ENCODE data around the gene ASB18.

Gene ASB18

DNA sequence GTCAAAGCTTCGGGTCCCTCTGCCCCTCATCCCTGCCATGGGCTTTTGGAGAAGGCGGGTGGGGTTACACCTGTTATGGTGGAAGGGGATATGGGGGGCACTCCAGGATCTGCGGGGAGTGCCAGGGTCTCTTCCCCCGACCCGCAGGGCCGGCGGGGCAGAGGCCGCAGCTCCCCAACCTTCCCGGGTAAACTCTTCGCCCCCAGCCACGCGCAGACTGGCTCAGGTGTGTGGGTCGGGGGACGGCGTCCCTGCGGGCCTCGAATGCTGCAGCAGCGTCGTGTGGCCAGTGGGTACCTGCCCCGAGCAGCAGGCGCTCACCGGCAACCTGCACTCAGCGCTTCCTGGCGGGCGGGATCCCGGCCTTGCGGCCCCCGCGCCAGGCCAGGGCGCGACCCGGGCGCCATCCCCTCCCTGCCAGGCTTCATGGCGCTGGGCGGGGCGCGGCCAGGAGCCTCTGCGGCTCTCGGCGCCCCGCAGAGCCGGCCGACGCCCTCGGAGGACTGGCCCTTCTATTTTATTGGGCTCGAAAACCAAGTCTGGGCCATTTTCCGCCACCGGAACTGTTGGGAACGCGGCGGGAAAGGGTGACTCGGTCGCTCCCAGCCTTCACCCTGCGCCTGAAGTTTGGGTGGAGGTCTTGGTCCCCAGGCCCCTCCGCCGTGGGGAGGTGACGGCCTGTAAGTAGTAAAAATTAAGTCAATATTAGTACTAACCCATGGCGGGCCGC is 100.6 kb downstream of the ASB18 start:
- no peak for DNase-seq

DNA sequence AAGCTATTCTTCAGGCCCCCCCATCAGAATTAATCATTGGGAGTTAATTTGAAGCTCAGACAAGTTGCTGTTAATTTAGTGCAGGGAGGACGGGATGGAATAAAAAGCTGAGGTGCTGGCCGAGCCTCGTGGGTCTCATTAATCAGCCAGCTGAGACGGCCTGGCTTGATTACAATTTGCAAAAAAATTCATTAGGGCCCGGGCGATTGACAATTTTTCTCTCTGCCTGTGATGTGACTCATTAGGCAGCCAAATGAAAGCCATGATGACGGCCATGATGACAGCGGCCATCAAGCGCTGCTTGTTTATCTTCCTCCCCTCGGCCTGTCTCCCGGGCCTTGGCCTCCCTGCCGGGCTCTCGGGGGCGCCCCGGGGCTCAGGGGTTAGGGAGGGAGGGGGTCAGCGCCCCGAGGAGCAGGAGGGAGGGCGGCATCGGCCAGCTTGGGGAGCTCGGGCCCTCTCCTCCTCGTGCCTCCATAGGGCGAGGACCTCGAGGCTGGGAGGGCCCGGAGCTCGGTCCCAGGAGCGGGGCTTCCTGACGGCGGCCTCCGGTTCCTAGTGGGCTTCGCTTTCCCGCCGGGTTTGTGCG is 101.2 kb downstream of the ASB18 start:
- DNase-seq = peak in 1 of 14 donors; percentile 26

DNA sequence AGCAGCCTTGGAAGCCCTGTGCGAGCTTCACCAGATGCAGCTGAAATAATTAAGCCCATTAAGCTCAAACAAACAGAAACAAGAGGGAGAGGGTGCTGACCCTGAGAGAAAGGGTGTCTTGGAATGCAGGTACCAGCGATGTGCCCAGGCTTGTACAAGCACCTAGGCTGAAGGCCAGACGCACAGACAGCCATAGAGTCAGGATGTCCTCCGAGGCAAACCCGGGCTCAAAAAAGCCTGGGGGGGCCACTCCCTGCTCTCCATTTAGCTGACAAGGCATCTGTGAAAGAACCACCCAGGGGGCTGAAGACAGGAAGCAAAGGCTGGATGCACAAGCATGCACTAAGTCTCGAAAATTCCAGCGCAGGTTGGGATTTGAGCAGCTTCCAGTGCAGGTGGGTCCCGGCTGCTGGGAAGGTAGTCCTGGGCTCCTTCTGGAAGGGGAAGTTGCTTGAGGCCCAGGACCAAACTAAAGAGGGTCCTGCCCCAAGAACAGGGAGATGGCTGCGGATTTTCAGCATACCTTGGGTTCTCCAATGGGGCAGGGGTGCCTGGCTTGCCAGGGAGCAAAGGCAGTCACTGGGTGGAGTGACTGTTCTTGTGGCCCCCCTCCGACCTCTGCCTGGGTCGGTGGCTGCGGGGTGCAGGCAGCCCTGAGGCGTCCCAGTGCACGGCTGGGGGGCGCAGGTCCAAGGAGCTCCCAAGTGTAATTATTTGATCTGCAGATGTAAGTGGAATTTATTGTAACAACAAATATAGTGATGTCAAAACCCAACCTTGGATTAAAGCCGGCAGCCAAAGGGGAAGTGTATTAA is 102.0 kb downstream of the ASB18 start:
- no peak for DNase-seq

DNA sequence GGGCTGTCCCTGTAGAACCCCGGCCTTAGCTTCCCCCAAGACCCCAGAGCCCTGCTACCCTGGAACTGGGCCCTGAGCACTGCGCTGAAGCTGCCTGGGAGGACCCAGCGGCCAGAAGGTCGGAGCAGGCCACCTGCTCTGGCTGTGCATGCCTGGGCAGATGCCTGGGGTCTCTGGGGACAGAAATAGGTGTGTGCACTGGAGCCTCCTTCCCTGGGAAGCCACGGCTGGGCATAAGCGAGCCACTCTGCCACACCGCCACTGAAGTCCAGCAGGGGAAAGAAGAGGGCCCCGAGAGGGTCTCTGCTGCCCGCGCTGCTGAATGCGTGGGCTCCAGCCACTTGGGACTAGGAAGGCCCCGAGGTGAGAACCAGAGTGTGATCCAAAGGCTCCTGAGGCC is 102.7 kb downstream of the ASB18 start:
- no peak for DNase-seq

DNA sequence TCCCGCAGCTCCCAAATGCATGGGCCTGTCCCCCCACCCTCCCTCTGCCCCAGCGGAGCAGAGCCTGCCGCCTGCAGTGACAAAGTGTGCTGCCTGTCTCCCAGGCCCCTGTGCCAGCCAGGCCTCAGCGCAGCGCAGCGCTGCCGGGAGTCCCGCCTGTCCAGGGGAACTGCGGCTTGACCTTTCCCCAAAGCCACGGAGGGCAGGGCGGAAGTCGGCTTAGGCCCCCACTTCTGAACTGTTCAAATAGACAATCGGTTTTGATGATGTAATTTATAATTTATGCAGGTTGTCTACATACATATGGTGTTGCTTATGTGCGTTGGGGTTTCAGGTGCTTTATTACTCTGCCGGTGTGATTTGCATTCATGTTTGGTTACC is 103.1 kb downstream of the ASB18 start:
- DNase-seq = no peak

DNA sequence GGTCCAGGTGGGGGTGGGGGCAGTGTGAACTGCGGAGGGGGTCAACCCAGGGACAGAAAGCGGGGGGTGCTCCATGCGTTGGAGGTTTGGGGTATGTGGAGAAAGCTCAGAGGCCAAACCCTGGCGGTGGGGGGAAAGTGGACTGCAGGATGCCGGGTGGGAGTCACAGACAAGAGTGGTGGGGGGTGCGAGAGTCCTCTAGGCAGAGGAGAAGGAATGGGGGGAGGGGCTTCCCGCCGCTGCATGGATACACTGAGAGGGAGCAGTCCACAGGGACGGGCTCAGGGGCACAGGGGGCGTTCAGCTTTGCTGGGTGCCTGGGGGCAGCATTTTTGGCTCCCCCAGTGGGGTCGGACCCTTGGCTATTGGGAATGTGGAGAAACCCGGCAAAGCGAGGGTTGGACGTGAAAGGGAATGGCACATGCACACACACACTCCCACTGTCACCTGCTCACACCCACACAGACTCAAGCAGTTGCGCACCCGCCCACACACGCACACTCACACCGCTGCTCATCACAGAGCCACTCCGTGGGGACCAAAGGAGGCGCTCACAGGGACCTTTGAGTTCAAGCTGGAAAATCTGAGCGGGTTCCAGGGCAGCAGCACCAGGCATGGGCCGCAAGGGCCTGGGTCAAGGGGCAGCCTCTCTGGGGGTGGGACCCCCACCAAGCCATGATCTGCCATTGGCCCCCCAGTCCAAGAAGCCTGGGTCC is 103.7 kb downstream of the ASB18 start:
- DNase-seq = no peak

DNA sequence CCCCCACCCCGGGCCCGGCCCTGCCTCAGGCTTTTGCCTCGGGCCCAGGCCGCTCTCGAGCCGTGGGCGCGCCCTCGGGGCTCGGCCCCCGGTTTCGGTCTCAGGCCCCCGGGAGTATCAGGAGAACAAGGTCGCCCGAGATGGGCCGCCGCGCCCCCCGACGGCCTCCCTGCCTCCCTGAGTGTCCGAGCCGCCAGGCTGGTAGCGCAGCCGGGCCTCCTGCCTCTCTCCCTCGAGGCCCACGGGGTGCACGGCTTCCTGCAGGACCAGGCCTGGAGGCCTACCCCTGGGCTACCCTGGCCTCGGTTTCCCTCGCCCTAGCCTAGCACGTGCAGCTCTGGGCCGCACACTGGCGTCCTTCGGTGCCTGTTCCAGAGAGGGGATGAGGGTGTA is 104.4 kb downstream of the ASB18 start:
- DNase-seq = no peak

DNA sequence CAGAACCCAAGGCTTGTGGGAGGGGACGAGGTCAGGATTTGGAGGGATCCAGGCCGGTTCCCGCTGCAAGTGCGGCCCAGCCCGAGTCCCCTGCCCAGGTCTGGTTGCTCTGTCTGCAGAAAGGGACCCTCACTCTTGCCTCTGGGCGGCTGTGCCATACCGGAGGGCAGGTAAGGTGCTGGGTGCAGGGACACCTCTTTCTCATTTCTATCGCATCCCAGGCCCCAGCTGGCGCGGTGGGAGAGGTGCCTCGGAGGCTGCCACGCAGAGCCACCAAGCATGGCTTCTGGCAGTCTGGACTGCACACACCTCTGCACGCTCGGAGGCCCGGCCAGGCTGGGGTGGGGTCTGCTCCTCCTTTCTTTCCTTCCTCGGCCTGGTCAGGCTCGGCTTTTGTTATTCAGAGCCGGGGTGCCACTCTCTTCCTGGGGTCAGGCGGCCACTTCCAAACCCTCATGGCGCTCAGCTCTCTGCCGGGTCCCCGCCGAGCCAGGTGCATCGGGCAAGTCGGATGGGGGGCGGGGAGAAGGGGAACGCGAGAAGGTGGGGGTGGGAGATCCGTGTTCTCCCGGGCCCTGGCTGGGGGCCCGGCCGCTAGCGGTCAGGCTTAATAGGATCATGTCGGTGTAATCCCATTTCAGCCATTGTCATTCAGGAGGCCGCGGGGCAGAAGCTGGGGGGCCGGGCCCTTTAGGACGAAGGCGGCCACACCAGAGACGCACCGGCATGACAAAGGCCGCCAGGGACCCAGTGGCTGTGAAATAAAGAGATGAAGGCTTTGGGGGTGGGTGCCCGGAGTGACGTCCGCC is 105.0 kb downstream of the ASB18 start:
- DNase-seq = no peak

DNA sequence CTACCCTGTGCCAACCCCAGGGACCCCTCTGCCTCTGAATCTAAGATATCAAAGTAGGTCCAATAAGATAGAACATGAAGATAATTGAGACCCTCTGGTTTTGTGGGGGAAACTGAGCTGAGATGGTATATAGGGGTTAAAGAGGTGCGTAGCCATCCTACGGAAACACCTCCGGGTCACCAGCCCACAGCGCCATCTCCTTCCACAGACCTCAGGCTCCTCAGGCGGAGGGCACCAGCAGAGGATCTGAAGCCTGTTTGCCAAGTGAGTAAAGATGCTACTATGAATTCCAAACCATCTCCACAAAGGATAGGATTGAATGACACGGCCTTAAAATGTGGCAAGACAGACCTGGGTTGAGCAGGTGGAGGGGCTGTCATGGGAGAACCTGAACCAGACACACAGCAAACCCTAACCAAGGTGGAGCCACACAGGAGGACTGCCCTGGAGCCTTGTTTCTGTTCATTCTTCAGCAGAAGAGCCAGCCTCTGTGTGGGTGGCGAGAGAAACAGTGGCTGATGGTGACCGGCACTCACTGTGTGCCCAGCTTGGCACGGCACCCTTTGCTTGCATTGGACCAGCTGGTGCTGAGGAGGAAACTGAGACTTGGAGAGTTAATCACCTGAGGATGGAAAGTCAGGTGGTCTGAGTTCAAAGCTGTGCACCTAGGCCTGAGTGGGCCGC is 106.2 kb downstream of the ASB18 start:
- DNase-seq = no peak

DNA sequence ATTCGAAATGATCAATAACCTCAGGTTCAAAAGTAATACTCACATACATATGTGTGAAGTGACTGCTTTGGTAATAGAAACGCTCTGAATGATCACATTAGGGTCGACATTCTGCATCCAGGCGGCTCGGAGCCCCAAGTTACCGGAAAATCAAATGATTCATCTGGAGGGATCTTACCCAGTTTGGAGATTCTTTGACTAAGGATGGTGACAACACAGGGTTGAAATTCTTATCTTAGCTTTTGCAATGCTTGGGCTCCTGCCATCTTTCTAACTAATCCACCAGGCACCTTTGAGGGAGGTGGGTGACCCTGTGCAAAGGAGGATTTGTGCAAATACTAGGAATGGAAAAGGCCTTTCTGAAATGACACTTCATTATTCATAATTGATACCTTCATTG is 106.8 kb downstream of the ASB18 start:
- no peak for DNase-seq

DNA sequence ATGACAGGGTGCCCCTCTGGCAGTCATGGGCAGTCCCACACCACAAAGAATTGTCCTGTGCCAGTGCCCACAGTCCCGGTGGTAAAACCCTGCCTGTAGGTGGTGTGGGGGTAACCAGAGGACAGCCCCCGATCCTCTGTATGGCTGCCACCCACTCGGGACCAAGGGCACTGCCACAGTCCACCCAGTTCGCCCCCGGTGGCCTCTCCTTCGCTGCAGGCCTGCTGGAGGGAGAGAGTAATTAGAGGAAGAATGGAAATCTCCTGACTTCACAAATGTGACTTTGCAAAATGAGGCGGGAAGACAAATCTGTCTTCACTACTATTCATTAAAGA is 107.4 kb downstream of the ASB18 start:
- no peak for DNase-seq

DNA sequence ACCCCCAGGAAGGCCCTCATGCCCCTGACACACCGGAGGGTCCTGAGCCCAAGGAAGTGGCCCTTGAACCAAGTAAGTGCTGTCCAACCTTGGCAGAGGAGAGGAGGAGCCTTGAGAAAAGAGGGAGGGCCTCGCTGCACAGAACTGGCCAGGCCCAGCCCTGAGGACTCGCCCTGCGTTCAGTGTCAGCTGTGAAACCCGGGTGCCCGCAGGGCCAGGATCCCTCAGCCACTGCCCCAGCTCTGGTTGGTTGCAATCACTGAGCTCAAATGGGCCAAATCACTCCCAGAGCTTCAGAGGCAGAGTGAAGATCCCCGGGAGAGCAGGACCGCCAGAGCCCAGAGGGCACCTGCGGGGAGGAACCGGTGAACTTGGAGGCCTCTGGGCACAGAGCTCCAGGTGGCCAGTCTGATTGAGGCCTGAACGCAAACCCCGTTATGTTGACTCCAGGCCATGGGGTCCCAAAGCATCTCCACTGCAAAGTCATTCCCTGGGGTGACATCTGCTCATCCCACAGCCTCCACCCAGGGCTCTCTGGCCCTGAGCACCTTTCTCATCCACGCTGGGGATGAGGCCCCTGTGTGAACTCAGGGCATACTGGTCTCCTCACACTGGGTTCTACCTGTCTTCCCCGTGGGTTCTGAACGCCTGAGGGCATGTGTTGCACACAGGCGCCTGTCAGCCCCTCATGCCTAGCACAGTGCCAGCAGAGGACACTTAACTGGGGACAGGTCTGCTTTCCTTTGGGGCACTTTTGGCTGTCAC is 107.9 kb downstream of the ASB18 start:
- DNase-seq = no peak

DNA sequence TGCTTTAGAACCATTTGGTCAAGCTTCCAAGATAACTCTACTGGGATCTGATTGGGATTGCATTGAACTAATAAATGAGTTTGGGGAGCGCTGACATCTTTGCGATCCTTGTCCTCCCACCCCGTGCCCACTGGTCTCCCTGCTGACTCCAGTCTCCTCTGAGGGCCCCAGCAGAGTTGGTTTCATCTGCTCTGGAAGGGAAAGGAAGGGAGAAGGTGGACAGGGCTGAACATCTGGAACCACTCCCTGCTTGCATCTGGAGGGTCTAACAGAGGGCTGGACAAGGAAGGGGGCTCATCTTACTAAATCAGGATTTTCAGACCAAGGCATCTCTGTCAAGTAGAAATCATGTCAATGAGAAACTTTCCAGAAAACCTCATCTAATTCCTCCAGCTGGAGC is 108.8 kb downstream of the ASB18 start:
- DNase-seq = no peak

DNA sequence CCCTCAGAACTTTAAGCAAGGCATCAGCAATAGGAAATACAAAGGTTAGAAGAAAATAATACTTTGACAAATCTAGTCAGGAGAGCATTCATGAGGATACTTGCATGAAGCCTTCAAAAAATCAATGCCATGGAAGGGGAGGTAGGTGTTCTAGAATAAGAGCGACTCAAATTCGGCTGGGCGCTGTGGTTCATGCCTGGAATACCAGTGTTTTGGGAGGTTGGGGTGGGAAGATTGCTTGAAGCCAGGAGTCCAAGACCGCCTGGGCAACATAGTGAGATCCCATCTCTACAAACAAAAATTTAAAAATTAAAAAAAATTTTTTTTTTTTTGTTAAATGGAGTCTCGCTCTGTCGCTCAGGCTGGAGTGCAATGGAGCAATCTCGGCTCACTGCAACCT is 117.8 kb downstream of the ASB18 start:
- DNase-seq = no peak

DNA sequence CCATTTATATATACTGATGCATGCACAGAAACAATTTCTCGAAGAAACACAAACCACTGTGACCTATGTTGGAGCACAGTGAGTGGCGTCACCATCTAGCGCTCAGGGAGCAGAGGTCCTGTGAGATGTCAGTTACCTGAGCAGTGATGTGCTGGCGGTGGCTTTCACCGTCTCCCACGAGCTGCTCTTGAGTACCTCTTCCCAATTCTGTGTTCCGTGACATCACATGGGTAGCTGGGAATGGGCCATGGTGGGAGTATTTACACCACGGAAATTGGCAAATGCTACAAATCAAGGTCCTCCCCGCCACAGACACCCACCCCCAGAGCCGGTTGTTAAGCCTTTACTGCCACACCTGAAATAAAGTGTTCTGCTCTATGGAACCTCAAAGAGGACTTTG is 120.4 kb downstream of the ASB18 start:
- DNase-seq = no peak
